CD4-positive, alpha-beta T cell treated with Interleukin-2 at 100 ng/mL for 4 hours (primary cell): ENCODE data around the gene TIAL1.
"Not testable (repeated sequence)": the region's sequence is repeated elsewhere in the genome, so short reads cannot be mapped to it uniquely, and the experiment has no call there.

Experiments
- DNase-seq: peaks from one replicate; pipeline ENCODE4 v3.0.0-alpha.2; 2020; ENCODE audit warnings: low spot score

The TIAL1 gene

DNA sequence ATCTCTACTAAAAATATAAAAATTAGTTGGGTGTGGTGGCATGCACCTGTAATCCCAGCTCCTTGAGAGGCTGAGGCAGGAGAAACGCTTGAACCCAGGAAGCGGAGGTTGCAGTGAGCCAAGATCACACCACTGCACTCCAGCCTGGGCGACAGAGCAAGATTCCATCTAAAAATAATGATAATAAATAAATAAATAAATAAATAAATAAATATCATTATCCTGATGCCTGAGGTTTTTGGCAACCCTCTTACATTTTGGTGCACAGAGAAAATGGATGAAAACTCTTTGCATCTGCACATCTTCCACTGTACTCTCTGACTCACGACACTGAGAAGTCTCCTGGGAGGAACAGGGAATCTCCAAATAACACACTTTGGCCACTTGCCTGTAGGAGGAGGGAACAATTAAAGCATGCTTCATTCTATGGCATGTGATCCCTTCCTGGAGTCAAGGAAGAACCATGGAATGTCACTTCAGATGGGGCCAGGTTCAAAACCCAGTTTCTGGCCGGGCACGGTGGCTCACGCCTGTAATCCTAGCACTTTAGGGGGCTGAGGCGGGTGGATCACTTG lies 68.0 kb downstream of the TIAL1 start:
- not testable (repeated sequence) for DNase-seq

GRCh38 chr10:119526621-119527592 lies 69.9 kb downstream of the TIAL1 start:
- no peak for DNase-seq

DNA sequence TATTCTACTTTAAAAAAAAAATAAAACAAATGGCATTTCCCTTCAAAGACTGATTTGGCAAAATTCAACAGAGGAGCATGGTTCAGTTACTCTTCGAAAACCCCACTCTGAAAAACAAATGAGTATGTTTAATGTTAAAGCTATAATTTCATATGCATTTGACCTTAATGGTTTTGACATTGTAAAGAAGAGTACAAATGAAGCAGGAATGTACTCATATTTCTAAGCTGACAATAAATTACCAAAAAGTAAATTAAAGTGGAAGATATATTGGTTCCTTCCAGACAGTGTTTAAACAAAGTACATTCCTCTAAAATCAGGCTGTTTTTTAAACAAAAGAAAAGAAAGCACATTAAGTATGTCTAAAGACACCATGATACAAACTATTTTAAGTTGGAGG lies 70.6 kb downstream of the TIAL1 start:
- DNase-seq = no peak

DNA sequence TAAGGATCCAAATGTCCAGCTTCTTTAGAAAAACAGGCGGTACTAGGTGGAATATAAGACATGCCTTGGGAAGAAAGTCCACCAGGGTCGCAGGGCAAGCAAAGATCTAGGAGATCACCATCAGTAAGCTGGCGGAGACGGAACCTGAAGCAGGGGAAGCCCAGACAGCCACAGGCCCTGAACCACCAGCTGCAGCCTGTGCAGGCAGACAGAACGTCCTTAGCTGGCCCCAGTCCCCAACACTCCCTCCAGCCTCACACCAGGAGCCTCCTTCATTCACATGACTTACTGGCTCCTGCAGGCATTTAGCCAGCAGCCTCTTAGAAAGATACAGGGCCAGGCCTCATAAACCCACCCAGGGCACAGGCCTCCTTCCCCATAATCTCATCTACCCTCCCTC lies 71.6 kb downstream of the TIAL1 start:
- no peak for DNase-seq

DNA sequence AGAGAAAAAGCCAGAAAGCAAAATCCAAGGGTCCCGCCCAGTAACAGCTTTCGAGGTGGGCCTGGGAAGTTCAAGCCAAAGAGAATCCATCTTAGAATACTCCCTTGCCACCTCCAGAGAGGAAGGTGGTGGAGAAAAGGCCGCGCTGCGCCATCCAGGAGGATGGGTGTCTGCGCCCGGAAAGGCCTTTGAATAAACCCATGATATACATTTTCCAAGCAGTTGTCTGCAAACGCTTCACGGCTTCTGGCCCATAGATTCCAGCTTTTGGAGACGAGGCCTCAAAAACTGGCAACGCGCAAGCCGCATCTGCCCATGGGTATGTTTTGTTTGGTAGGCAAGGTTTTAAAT lies 72.1 kb downstream of the TIAL1 start:
- no peak for DNase-seq

GRCh38 chr10:119523895-119524719 lies 72.7 kb downstream of the TIAL1 start:
- no peak for DNase-seq
